Stimulated activated effector memory CD8-positive, alpha-beta T cell treated with anti-CD3 and anti-CD28 coated beads, Interleukin-12 subunit alpha, Interleukin-12 subunit beta, amount 100 ng/mL, for 72 hours (primary cell): Measurements from ENCODE around the gene THEMIS.
"Not testable (repeated sequence)": the region's sequence is repeated elsewhere in the genome, so short reads cannot be mapped to it uniquely, and the experiment has no call there.

Source experiments
- ATAC-seq: fragments of 150-1000 bp; cut with Tn5 transposase; 2 replicates; pipeline ENCODE4 v1.10.0; 2021
- DNase-seq, 2 donors: peaks; one replicate each; pipeline ENCODE4 v3.0.0; 2021 to 2022; ENCODE audit warnings: low spot score in 2 of 2
- H3K27ac Mint-ChIP-seq: one replicate; pipeline ENCODE4 v1.8.0; 2022; ENCODE audit warnings: mild to moderate bottlenecking, mixed read lengths
- H3K36me3 Mint-ChIP-seq: one replicate; pipeline ENCODE4 v1.8.0; 2022; ENCODE audit warnings: mild to moderate bottlenecking, mixed read lengths
- H3K4me1 Mint-ChIP-seq: one replicate; pipeline ENCODE4 v1.8.0; 2022; ENCODE audit warnings: mixed read lengths
- H3K4me3 Mint-ChIP-seq: one replicate; pipeline ENCODE4 v1.8.0; 2022; ENCODE audit warnings: mild to moderate bottlenecking, mixed read lengths
- H3K9me3 Mint-ChIP-seq: one replicate; pipeline ENCODE4 v1.8.0; 2022; ENCODE audit warnings: mixed read lengths

Gene THEMIS

GRCh38 chr6:127900935-127901334 lies at the start of gene THEMIS:
TSS of gene THEMIS (minus strand) at chr6:127901058. CDS start at chr6:127900932, 126 bp downstream.
- Mint-ChIP-seq H3K4me1 (peaks cover 14% of the 10 kb centered on the region), H3K27ac (peak within 1 kb of the TSS; percentile 98), H3K9me3 (peaks cover 3% of the 10 kb centered on the region), H3K4me3 (peak within 1 kb of the TSS; percentile 92), H3K36me3 (peaks cover 33% of the 10 kb centered on the region)
- DNase-seq (peak in 1 of 2 donors; percentile 76), ATAC-seq (peak; percentile 58)

- Mint-ChIP-seq H3K27ac (no peak overlapping the region), H3K9me3 (peaks cover 4% of the 10 kb centered on the region), H3K4me1 (peaks cover 34% of the 10 kb centered on the region), H3K36me3 (peaks cover 5% of the 10 kb centered on the region), H3K4me3 (no peak overlapping the region)
- DNase-seq = no peak
- no peak for ATAC-seq
Observed at GRCh38 chr6:127949251-127949650, 48.4 kb upstream of the THEMIS start.

GRCh38 chr6:127946388-127946787 lies 45.5 kb upstream of the THEMIS start:
- H3K36me3 Mint-ChIP-seq = no peaks in the 10 kb centered on the region
- ATAC-seq (no peak), DNase-seq (no peak)
- H3K4me3 Mint-ChIP-seq = no peak overlapping the region
- peaks cover 4% of the 10 kb centered on the region for H3K9me3 Mint-ChIP-seq
- no peak overlapping the region for H3K27ac Mint-ChIP-seq
- H3K4me1 Mint-ChIP-seq = peaks cover 25% of the 10 kb centered on the region

GRCh38 chr6:127945434-127946097 lies 44.7 kb upstream of the THEMIS start:
- Mint-ChIP-seq H3K4me1 (peaks cover 17% of the 10 kb centered on the region), H3K4me3 (no peak overlapping the region), H3K9me3 (peaks cover 4% of the 10 kb centered on the region), H3K27ac (no peak overlapping the region), H3K36me3 (no peaks in the 10 kb centered on the region)
- DNase-seq = no peak
- ATAC-seq = no peak

GRCh38 chr6:127941228-127941627 lies 40.4 kb upstream of the THEMIS start:
- DNase-seq = no peak
- peaks cover 2% of the 10 kb centered on the region for H3K9me3 Mint-ChIP-seq
- H3K36me3 Mint-ChIP-seq = peaks cover 7% of the 10 kb centered on the region
- no peak overlapping the region for H3K27ac Mint-ChIP-seq
- H3K4me1 Mint-ChIP-seq = peaks cover 22% of the 10 kb centered on the region
- no peak overlapping the region for H3K4me3 Mint-ChIP-seq
- no peak for ATAC-seq

GRCh38 chr6:127939442-127940066 lies 38.7 kb upstream of the THEMIS start:
- Mint-ChIP-seq H3K36me3 (peaks cover 7% of the 10 kb centered on the region), H3K9me3 (no peaks in the 10 kb centered on the region), H3K4me1 (peaks cover 25% of the 10 kb centered on the region), H3K27ac (peak overlapping the region; percentile 92), H3K4me3 (peak overlapping the region; percentile 2)
- no peak for ATAC-seq
- no peak for DNase-seq

- no peak for DNase-seq
- Mint-ChIP-seq H3K4me3 (peak overlapping the region; percentile 2), H3K4me1 (peaks cover 32% of the 10 kb centered on the region), H3K27ac (peak overlapping the region; percentile 92), H3K36me3 (peaks cover 7% of the 10 kb centered on the region), H3K9me3 (no peaks in the 10 kb centered on the region)
- ATAC-seq = peak; percentile 44
Observed at GRCh38 chr6:127938701-127939100, 37.8 kb upstream of the THEMIS start.

GRCh38 chr6:127937747-127938146 lies 36.9 kb upstream of the THEMIS start:
- peak overlapping the region; percentile 92 for H3K27ac Mint-ChIP-seq
- DNase-seq = no peak
- peaks cover 41% of the 10 kb centered on the region for H3K4me1 Mint-ChIP-seq
- no peak for ATAC-seq
- peaks cover 3% of the 10 kb centered on the region for H3K9me3 Mint-ChIP-seq
- H3K4me3 Mint-ChIP-seq = no peak overlapping the region
- H3K36me3 Mint-ChIP-seq = peaks cover 7% of the 10 kb centered on the region

GRCh38 chr6:127937102-127937501 lies 36.2 kb upstream of the THEMIS start:
- Mint-ChIP-seq H3K27ac (no peak overlapping the region), H3K4me1 (peaks cover 45% of the 10 kb centered on the region), H3K9me3 (peaks cover 4% of the 10 kb centered on the region), H3K36me3 (peaks cover 7% of the 10 kb centered on the region), H3K4me3 (no peak overlapping the region)
- DNase-seq = no peak
- no peak for ATAC-seq

- peaks cover 7% of the 10 kb centered on the region for H3K36me3 Mint-ChIP-seq
- peak overlapping the region; percentile 32 for H3K4me3 Mint-ChIP-seq
- DNase-seq (no peak), ATAC-seq (no peak)
- peaks cover 4% of the 10 kb centered on the region for H3K9me3 Mint-ChIP-seq
- H3K4me1 Mint-ChIP-seq = peaks cover 45% of the 10 kb centered on the region
- peak overlapping the region; percentile 75 for H3K27ac Mint-ChIP-seq
Observed at GRCh38 chr6:127934956-127935355, 34.1 kb upstream of the THEMIS start.

- ATAC-seq (peak; percentile 95), DNase-seq (peak in 1 of 2 donors; percentile 71)
- Mint-ChIP-seq H3K4me3 (peak overlapping the region; percentile 32), H3K36me3 (peaks cover 7% of the 10 kb centered on the region), H3K27ac (peak overlapping the region; percentile 75), H3K9me3 (peaks cover 4% of the 10 kb centered on the region), H3K4me1 (peaks cover 44% of the 10 kb centered on the region)
Observed at GRCh38 chr6:127933852-127934840, 33.3 kb upstream of the THEMIS start.

GRCh38 chr6:127933137-127933536 lies 32.3 kb upstream of the THEMIS start:
- ATAC-seq (no peak), DNase-seq (no peak)
- H3K4me3 Mint-ChIP-seq = peak overlapping the region; percentile 26
- H3K36me3 Mint-ChIP-seq = peaks cover 5% of the 10 kb centered on the region
- H3K4me1 Mint-ChIP-seq = peaks cover 34% of the 10 kb centered on the region
- H3K9me3 Mint-ChIP-seq = peaks cover 9% of the 10 kb centered on the region
- no peak overlapping the region for H3K27ac Mint-ChIP-seq

- Mint-ChIP-seq H3K9me3 (peaks cover 9% of the 10 kb centered on the region), H3K36me3 (peaks cover under 1% of the 10 kb centered on the region), H3K27ac (no peak overlapping the region), H3K4me1 (peaks cover 29% of the 10 kb centered on the region), H3K4me3 (peak overlapping the region; percentile 26)
- DNase-seq = no peak
- no peak for ATAC-seq
Observed at GRCh38 chr6:127932708-127933107, 31.9 kb upstream of the THEMIS start.

- H3K36me3 Mint-ChIP-seq, H3K27ac Mint-ChIP-seq: not testable (repeated sequence)
- peaks cover 15% of the 10 kb centered on the region for H3K9me3 Mint-ChIP-seq
Observed at GRCh38 chr6:127926441-127926840, 25.6 kb upstream of the THEMIS start.

GRCh38 chr6:127924440-127924839 lies 23.6 kb upstream of the THEMIS start:
- H3K36me3 Mint-ChIP-seq = no peaks in the 10 kb centered on the region
- ATAC-seq = peak; percentile 90
- H3K27ac Mint-ChIP-seq = peak overlapping the region; percentile 8
- H3K4me3 Mint-ChIP-seq = no peak overlapping the region
- peaks cover 39% of the 10 kb centered on the region for H3K4me1 Mint-ChIP-seq
- peaks cover 15% of the 10 kb centered on the region for H3K9me3 Mint-ChIP-seq
- no peak for DNase-seq

More at GRCh38 chr6:127926441-127926840, 25.6 kb upstream of the THEMIS start:
- H3K4me3 Mint-ChIP-seq, DNase-seq, ATAC-seq: not testable (repeated sequence)
- H3K4me1 Mint-ChIP-seq = peaks cover 37% of the 10 kb centered on the region
